NCI-H1092 (cell line): ENCODE measurements around the gene SLCO2B1.
"Not testable (repeated sequence)": the region's sequence is repeated elsewhere in the genome, so short reads cannot be mapped to it uniquely, and the experiment has no call there.

Experiments
- DNase-seq: peaks from one replicate; lab custom pipeline; 2025; lab: John Stamatoyannopoulos, UW

The SLCO2B1 gene

DNA sequence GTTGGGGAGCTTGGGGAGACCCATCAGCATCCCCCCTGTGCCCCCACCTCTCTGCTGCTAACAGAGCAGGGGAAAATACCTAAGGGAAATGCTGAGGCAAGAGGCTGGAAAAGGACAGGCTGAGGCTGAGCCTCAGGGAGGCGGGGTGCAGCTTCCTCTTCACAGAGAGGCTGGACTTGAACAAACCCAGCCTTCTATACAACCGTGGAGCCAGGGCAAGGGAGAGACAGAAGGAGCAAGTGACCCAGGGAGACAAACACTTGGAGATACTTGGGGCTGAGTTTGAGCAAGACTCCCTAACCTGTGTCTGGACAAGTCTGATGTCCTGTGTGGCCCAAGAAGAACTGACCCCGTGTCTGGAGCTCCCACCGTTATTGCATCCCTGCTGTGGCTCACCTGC lies at the start of gene SLCO2B1:
SLCO2B1 (plus strand) TSS at position 229 of the 400 bp plus-strand sequence. CDS start 275 bp downstream, outside the sequence.
- no peak for DNase-seq

DNA sequence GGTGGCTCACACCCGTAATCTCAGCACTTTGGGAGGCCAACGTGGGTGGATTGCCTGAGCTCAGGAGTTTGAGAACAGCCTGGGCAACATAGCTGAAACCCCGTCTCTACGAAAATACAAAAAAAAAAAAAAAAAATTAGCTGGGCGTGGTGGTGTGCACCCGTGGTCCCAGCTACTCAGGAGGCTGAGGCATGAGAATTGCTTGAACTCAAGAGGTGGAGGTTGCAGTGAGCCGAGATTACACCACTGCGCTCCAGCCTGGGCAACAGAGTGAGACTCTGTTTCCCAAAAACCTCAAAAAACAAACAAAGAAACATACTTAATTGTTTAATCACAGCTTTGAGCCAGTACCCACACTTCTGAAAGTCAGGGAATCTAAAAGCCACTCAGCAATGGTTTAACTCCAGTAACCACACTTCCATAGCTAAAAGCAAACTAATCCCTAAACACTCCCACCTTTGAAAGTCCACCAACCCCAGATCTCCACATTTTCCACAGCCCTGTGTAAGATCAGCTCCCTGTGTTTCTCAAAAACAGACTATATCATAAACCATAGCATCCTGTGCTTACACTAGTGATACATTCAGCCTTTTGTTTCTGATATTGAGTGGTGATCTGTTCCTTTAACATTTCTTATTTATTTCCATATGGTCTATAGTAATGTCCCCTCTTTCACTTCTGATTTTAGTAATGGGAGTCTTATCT lies 49.3 kb upstream of the SLCO2B1 start:
- no peak for DNase-seq

DNA sequence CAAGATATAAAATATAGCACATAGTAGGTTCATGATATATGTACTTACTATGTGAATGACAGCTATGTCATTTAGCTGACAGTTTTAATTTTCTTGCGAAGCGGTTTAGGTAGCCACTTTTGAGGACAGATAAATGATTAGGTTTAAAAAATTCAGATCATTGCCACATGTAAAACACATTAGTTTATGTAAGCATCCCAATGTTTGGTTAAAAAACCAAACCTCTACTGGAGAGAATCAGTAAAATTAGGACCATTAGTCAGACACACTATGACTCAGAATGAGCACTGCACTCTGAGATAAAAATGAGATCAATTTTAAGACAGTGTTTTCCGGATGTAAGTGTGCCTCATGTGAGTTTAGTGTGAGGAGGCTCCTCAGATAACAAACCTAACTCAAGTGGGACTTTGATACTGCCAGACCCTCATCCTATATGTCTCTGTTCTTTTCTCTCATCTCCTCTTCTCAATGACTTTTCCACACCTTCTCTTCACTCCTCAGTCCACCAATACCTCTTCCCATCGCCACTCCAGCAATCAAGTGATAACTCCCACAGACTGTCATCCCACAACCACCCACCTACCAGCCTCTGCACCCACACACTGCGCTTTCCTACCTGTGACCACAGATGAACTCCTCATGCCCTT lies 47.4 kb upstream of the SLCO2B1 start:
- no peak for DNase-seq

GRCh38 chr11:75105462-75105925 lies 45.4 kb upstream of the SLCO2B1 start:
- DNase-seq = no peak

DNA sequence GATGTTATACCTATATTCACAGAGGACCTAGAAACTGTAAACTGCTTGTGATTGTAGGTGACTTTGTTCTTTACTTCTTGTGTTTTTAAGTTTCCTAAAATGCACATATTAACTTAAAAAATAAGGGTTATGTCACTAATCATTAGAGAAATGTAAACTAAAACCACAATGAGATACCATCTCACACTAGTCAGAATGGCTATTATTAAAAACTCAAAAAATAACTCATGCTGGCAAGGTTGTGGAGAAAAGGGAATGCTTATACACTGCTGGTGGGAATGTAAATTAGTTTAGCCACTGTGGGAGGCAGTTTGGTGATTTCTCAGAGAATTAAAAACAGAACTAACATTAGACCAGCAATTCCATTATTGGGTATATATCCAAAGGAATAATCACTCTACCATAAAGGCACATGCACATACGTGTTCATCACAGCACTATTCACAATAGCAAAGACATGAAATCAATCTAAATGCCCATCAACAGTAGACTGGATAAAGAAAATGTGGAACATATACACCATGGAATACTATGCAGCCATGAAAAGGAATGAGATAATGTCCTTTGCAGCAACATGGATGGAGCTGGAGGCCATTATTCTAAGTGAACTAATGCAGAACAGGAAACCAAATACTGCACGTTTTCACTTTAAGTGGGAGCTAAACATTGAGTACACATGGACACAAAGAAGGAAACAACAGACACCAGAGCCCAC lies 44.8 kb upstream of the SLCO2B1 start:
- not testable (repeated sequence) for DNase-seq

- no peak for DNase-seq
These were observed 43.7 kb upstream of the SLCO2B1 start for GRCh38 chr11:75107187-75107586.

GRCh38 chr11:75112200-75112599 lies 38.7 kb upstream of the SLCO2B1 start:
- DNase-seq = no peak

- DNase-seq = no peak
These were observed 37.9 kb upstream of the SLCO2B1 start for GRCh38 chr11:75113030-75113429.

- no peak for DNase-seq
These were observed 36.4 kb upstream of the SLCO2B1 start for GRCh38 chr11:75114465-75114864.

GRCh38 chr11:75118577-75118976 lies 32.3 kb upstream of the SLCO2B1 start:
- no peak for DNase-seq

GRCh38 chr11:75126564-75126963 lies 24.3 kb upstream of the SLCO2B1 start:
- DNase-seq = no peak

DNA sequence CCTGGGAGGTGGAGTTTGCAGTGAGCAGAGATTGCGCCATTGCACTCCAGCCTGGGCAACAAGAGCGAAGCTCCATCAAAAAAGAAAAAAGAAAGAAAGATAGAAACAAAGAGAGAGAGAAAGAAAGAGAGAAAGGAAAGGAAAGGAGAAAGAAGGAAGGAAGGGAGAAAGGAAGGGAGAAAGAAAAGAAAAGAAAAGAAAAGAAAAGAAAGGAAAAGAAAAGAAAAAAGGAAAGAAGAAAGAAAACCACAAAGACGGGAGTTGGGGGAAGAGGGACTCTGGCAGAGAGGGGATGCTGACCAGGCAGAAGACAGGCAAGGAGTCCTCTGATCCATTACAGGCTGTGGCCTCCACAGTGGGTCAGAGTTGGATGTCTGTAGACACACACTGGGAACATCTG lies 18.8 kb upstream of the SLCO2B1 start:
- no peak for DNase-seq

DNA sequence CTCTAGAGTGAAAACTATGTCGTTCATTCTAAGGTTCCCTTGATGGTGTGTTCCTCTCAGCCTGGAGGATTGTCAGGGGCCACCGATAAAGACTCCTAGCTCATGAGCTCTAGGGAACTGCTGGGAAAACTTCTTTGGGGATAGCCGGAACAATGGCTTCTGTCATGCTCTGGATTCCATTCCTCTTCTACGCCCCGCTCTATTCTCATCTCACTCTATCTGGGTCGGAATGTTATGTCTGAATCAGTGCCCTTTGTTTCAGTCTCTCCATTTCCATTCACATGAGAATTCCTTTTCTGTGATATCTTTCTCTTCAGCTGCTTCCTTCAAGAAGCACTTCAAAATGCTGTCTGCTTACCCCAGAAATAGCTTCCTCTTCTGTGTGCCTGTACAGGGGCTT lies 16.9 kb upstream of the SLCO2B1 start:
- DNase-seq = no peak

GRCh38 chr11:75135021-75135650 lies 15.8 kb upstream of the SLCO2B1 start:
- no peak for DNase-seq

- DNase-seq = no peak
These were observed 15.3 kb upstream of the SLCO2B1 start for GRCh38 chr11:75135651-75136050.

DNA sequence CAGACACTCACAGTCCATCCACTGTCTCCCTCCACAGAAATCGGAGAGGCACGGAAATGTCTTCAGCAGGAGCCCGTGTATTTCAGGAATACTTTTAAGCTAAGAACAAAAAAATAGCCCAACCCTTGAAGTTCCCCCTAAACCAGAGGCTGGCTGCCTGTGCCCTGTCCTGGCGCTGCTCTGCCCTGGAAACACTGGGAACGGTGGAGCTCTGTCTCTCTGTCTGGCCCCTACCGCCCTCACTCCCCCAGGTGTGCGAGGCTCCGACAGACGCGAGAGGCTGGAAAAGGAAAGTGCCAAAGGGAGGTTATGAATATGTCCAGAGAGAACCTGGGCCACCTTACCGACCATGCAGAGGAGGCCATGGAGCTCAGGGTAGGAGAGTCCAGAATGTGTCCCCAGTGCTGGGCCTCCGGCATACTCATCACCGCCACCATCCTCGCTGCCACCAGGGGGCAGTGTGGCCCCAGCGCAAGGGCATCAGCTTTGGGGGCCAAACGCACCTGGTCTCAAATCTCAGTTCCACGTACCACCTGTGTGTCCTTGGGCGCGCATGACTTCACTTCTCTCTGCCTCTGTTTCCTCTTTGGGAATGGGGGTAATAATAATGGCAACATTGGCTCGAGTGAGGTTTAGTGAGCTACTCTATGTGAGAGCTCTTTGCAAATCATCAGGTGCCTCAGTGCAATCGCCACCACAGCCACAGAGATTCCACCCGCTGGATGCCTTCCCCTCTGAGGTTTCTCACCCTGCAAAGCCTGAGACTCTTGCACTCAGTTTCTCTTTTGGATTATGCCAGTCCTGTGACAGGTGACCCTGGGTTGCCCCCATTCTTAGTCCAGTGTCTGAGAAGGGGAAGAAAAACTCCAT lies 10.4 kb upstream of the SLCO2B1 start:
- peak; percentile 54 for DNase-seq

GRCh38 chr11:75141166-75141565 lies 9.7 kb upstream of the SLCO2B1 start:
- no peak for DNase-seq

GRCh38 chr11:75142714-75143419 lies 8.0 kb upstream of the SLCO2B1 start:
- DNase-seq = no peak

DNA sequence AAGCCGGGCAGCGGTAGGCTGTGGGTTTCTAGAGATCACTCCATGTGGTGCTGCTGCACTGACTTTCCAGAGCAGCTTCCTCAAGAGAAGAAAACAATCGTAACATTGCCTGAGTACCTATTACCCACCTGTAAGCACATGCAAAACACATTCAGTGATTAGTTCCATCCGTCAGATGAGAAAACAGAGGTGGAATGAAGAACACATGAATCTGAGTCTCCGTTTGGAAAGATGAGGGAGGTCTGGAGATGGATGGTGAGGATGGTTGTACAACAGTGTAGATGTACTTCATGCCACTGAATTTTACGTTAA lies 7.5 kb upstream of the SLCO2B1 start:
- no peak for DNase-seq

DNA sequence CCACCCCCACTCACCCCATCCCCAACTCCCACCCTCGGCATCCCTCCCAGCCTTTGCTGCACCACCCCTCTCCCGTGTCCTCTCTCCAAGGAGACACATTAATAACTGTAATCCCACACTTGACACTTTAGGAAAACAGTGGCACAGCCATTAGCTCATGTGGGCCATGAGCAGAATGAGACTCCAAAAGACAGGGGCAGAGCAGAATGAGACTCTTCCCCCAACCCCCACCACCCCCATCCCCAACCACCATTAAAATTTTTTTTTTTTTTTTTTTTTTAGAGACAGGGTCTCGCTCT lies 6.2 kb upstream of the SLCO2B1 start:
- no peak for DNase-seq
